ENCODE measurements around the gene DUSP22. TPM values are rescaled to one million over a fixed set of nuclear protein-coding genes. Genes with fewer than 3 reads are reported as not detected.

Gene DUSP22
- total RNA-seq, 1 experiment from 2014 or later: 25.0 TPM

DNA sequence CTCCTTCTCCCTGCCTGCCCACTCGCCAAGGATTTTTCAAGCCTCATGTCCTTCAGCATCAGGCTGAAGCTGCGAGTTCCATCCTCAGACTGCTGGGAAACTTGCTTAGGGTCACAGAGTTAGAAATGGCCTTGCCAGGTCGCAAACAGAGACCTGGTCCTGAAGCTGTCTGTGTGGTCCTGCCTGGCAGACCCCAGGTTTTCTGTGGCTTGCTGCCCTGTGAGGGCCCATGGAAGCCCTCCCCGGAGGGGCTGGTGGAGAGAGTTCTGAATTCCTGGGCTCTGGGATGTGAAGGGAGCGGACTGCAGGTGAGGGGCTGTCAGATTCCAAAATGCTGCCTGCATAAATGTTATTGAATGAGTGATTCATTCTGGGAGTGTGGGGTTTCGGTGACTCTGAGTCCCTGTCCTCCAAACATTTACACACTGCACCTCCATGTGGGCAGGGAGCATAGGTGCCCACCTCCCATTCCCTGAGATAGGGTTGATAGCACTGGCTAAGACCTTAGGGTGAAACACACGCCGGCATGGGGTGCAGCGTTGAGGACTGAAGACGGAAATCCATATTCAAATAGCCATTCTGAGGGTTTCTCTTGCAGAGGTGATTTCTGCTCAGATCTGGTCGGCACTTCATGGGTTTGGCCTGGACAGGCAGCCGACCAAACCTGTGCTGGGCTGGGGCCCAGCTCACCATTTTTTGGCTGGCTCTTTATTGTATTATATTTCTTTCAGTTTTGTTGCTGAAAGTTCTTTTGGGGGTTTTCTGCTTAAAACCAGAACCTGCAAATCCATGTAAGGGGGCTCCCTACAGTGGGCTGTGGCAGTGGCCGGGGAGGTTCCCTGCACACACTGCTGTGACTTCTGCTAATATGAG lies 77.5 kb downstream of the DUSP22 start:
- Mint-ChIP-seq H3K4me1 (peaks cover 6 to 13% of the 10 kb centered on the region in 2 experiments), H3K27me3 (ENCODE audit: low read depth) (peaks cover 35% of the 10 kb centered on the region), H3K27ac (no peak overlapping the region), H3K36me3 (ENCODE audit: insufficient read depth in 1 of 3, low read depth in 3 of 3) (peaks cover 9 to 16% (median 10%) of the 10 kb centered on the region in 3 experiments; a peak in 5 of 7 replicates), H3K9me3 (peaks cover 85 to 89% of the 10 kb centered on the region in 2 experiments), H3K4me3 (no peak overlapping the region; a peak in 1 of 5 replicates)
- peaks cover 43% of the 10 kb centered on the region for H3K9me3 ChIP-seq (ENCODE audit: control insufficient read depth, low read depth, low read length)
- H3K23ac ChIP-seq (ENCODE audit: insufficient read length, low read depth, low read length): no peak overlapping the region
- H4K91ac ChIP-seq (ENCODE audit: insufficient read length, low read depth, low read length): no peak overlapping the region
- WGBS (ENCODE audit: extremely low coverage, insufficient read length, low lambda C conversion rate): no CpG with 5 or more reads among the region's 13 CpGs
- H3K18ac ChIP-seq (ENCODE audit: insufficient read length, low read depth, low read length): no peak overlapping the region
- H2AK5ac ChIP-seq (ENCODE audit: insufficient read length, low read length): no peak overlapping the region
- H2BK120ac ChIP-seq (ENCODE audit: low read depth, low read length, poor library complexity, severe bottlenecking): no peak overlapping the region
- H4K20me1 ChIP-seq (ENCODE audit: control insufficient read depth, insufficient read depth, insufficient read length): no peaks in the 10 kb centered on the region
- H3K27me3 ChIP-seq (ENCODE audit: insufficient read depth, low read length): no peaks in the 10 kb centered on the region
- no peak overlapping the region for H2AFZ ChIP-seq (ENCODE audit: low read length)
- no peak for DNase-seq
- no peak for TF ChIP-seq CTCF (conservative IDR thresholded peaks at IDR 0.05)
- H2BK5ac ChIP-seq (ENCODE audit: insufficient read length, low read length): no peak overlapping the region
- no peak overlapping the region for H3K14ac ChIP-seq (ENCODE audit: insufficient read depth, low read length)
- no peak overlapping the region for H3K4ac ChIP-seq (ENCODE audit: low read depth, low read length)
- no peaks in the 10 kb centered on the region for H3K79me1 ChIP-seq (ENCODE audit: insufficient read depth, low read depth, low read length, poor library complexity, severe bottlenecking)
- no peak overlapping the region for H3K56ac ChIP-seq (ENCODE audit: insufficient read length, low read depth, low read length)
- H2BK15ac ChIP-seq (ENCODE audit: low read depth, low read length): no peak overlapping the region
- no peak overlapping the region for H4K8ac ChIP-seq (replicated peaks; ENCODE audit: insufficient read length, low read depth, low read length)
- no peaks in the 10 kb centered on the region for H3K4me1 ChIP-seq (ENCODE audit: insufficient read depth, low read length)
- H3K27ac ChIP-seq (ENCODE audit: insufficient read length, low read depth, low read length): no peak overlapping the region
- no peaks in the 10 kb centered on the region for H3K79me2 ChIP-seq (ENCODE audit: insufficient read depth, low read length)
- H3K4me2 ChIP-seq (ENCODE audit: insufficient read depth, insufficient read length, low read length): no peak overlapping the region
- H3T11ph ChIP-seq (ENCODE audit: low read length): no peak overlapping the region
- no peak overlapping the region for H3K9ac ChIP-seq (ENCODE audit: extremely low read depth, insufficient read length, low read length)
- H4K5ac ChIP-seq (ENCODE audit: insufficient read length, low read depth, low read length): no peak overlapping the region
- peaks cover under 1% of the 10 kb centered on the region for H3K23me2 ChIP-seq (ENCODE audit: insufficient read length, low read depth, low read length, poor library complexity, severe bottlenecking)
- H2BK12ac ChIP-seq (ENCODE audit: insufficient read length, low read depth, low read length): no peak overlapping the region
- H2BK20ac ChIP-seq (ENCODE audit: low read depth, low read length, poor library complexity, severe bottlenecking): no peak overlapping the region

All from H9 (cell line).